Stomach (tissue), 4 donors: Measurements from ENCODE around the gene HPGD.

Source experiments
- CTCF ChIP-seq, 7 experiments: fragments of 450-650 bp in 4 of 7; fragments of 200-600 bp in 3 of 7; sonication (generic) in 3 of 7; IDR thresholded peaks; one replicate each; pipeline ENCODE4 v1.5.1; 2016 to 2019; ENCODE audit warnings: antibody characterized with exemption in 7 of 7, control low read depth in 2 of 7, mild to moderate bottlenecking in 1 of 7
- EP300 ChIP-seq: sonication (generic); formaldehyde crosslinking; IDR thresholded peaks from one replicate; pipeline ENCODE4 v1.6.1; 2017; ENCODE audit warnings: antibody characterized with exemption
- POLR2A ChIP-seq, 4 donors: fragments of 450-650 bp; IDR thresholded peaks; one replicate each; pipeline ENCODE4 v1.6.1; 2016; ENCODE audit warnings: antibody characterized with exemption in 4 of 4, control low read depth in 2 of 4, mild to moderate bottlenecking in 1 of 4, moderate library complexity in 1 of 4
- POLR2AphosphoS5 ChIP-seq, 3 donors: sonication (generic); formaldehyde crosslinking; IDR thresholded peaks; one replicate each; pipeline ENCODE4 v1.6.1; 2016; ENCODE audit warnings: antibody characterized with exemption in 3 of 3

- no peak for TF ChIP-seq CTCF (IDR thresholded peaks at IDR 0.05)
- no peak for TF ChIP-seq POLR2AphosphoS5 (IDR thresholded peaks at IDR 0.05)
- TF ChIP-seq POLR2A (IDR thresholded peaks at IDR 0.05): no peak
- TF ChIP-seq EP300: no peak
Measured at GRCh38 chr4:174449944-174450785, 72.1 kb downstream of the HPGD start.
